OCI-LY3 (cell line): Measurements from ENCODE around the gene DCPS.
"Not testable (repeated sequence)": the region's sequence is repeated elsewhere in the genome, so short reads cannot be mapped to it uniquely, and the experiment has no call there.

Source experiments
- H2AFZ ChIP-seq: fragments of 200-600, 300-600 bp; shearing (Covaris generic); 2 replicates; pipeline ENCODE4 v1.6.0; 2014; ENCODE audit warnings: antibody characterized with exemption, low read depth, low read length
- H3K27ac ChIP-seq: fragments of 200-600, 300-600 bp; sonication (generic); 2 replicates; pipeline ENCODE4 v1.5.1; 2014; ENCODE audit warnings: mild to moderate bottlenecking, low read length, moderate library complexity, mixed read lengths
- H3K27me3 ChIP-seq: fragments of 200-600, 300-600 bp; sonication (generic); 2 replicates; pipeline ENCODE4 v1.6.1; 2014; ENCODE audit warnings: low read depth, low read length, mixed read lengths
- H3K36me3 ChIP-seq: fragments of 200-600, 300-600 bp; sonication (generic); replicated peaks from 2 replicates; pipeline ENCODE3; 2014; ENCODE audit warnings: low read depth, low read length, mixed read lengths
- H3K4me1 ChIP-seq: fragments of 300-600, 200-600 bp; sonication (generic); 2 replicates; pipeline ENCODE4 v1.6.1; 2014; ENCODE audit warnings: low read length, mixed read lengths
- H3K4me2 ChIP-seq: fragments of 200-600, 300-600 bp; sonication (generic); 2 replicates; pipeline ENCODE4 v1.6.1; 2014; ENCODE audit warnings: low read length, mixed read lengths
- H3K4me3 ChIP-seq: fragments of 300-600, 200-600 bp; sonication (generic); 2 replicates; pipeline ENCODE4 v1.5.1; 2014; ENCODE audit warnings: antibody characterized with exemption, mild to moderate bottlenecking, low read length, moderate library complexity
- H3K79me2 ChIP-seq: fragments of 300-600, 200-600 bp; shearing (Covaris generic); 2 replicates; pipeline ENCODE4 v1.6.1; 2014; ENCODE audit warnings: mild to moderate bottlenecking, low read length, mixed read lengths
- H3K9ac ChIP-seq: fragments of 300-600, 200-600 bp; shearing (Covaris generic); 2 replicates; pipeline ENCODE4 v1.6.0; 2014; ENCODE audit warnings: mild to moderate bottlenecking, low read length, moderate library complexity
- H3K9me3 ChIP-seq: fragments of 200-600, 300-600 bp; shearing (Covaris generic); 2 replicates; pipeline ENCODE4 v1.6.1; 2014; ENCODE audit warnings: low read length, mixed read lengths; ENCODE audit not compliant: insufficient read depth
- H4K20me1 ChIP-seq: fragments of 200-600, 300-600 bp; sonication (generic); 2 replicates; pipeline ENCODE4 v1.6.1; 2016; ENCODE audit warnings: low read length, mixed read lengths; ENCODE audit not compliant: insufficient read depth
- EZH2phosphoT487 ChIP-seq: fragments of 200-600 bp; shearing (Covaris generic); IDR thresholded peaks from 2 replicates; pipeline ENCODE4 v1.6.1; 2018; ENCODE audit warnings: antibody characterized with exemption, mixed run types, low read depth
- TF ChIP-seq, protein P1 (sequence below): fragments of 200-600, 300-600 bp; sonication (generic); IDR thresholded peaks from 2 replicates; pipeline ENCODE4 v1.5.1; 2014; ENCODE audit warnings: antibody characterized with exemption, low read length, low read depth

The DCPS gene

DNA sequence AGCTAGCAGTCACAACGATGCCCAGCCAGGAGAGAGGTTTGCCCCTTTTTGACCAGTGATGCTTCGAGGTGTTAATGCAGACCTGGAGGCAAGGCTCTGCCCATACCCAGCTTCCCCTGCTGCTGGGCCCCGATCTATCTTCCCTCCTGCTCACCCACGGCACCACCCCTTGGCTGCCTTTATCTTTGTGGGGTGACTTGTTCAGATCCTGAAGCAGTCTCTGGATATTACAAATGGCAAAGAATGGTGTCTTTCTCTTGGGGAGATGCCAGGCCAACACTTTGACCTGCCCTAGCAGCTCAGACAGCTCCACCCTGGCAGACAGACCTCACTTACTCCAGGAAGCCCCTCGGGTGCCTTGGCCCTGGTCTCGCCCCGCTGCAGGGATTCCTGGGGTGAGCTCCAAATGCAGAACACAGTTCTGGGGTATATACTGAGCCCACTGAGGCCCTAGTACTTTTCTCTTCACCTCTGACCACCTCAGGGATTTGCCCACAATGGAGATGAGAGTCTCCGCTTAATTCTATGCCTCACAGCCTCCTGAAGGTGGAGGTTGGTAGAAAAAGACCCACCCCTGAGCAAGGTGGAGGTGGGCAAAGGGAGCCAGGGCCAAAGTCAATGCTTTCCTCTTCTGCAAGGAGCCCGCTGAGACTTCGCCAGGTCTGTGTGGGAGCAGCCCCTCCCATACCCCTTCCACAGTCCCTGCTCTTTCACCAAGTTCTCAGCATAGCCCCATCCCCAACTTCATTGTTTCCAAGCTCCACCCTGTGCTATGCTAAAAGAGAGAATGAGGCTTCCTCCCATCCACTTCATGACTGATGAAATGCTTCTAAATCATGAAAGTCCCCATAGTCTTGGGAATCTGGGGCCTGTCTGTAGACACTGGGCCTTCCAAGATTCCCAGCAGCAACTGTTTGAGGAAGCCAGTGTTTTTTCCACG lies 40.6 kb downstream of the DCPS start:
- no peaks in the 10 kb centered on the region for H3K27me3 ChIP-seq
- no peak overlapping the region for H2AFZ ChIP-seq
- no peak overlapping the region for H3K27ac ChIP-seq
- H3K79me2 ChIP-seq: peaks cover 18% of the 10 kb centered on the region
- no peaks in the 10 kb centered on the region for H4K20me1 ChIP-seq
- H3K9ac ChIP-seq: no peak overlapping the region
- H3K4me1 ChIP-seq: peaks cover 18% of the 10 kb centered on the region
- no peak overlapping the region for H3K4me3 ChIP-seq
- TF ChIP-seq EZH2phosphoT487: no peak
- TF ChIP-seq, protein P1, sequence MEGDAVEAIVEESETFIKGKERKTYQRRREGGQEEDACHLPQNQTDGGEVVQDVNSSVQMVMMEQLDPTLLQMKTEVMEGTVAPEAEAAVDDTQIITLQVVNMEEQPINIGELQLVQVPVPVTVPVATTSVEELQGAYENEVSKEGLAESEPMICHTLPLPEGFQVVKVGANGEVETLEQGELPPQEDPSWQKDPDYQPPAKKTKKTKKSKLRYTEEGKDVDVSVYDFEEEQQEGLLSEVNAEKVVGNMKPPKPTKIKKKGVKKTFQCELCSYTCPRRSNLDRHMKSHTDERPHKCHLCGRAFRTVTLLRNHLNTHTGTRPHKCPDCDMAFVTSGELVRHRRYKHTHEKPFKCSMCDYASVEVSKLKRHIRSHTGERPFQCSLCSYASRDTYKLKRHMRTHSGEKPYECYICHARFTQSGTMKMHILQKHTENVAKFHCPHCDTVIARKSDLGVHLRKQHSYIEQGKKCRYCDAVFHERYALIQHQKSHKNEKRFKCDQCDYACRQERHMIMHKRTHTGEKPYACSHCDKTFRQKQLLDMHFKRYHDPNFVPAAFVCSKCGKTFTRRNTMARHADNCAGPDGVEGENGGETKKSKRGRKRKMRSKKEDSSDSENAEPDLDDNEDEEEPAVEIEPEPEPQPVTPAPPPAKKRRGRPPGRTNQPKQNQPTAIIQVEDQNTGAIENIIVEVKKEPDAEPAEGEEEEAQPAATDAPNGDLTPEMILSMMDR: no peak
- H3K4me2 ChIP-seq: no peak overlapping the region
- H3K9me3 ChIP-seq: no peaks in the 10 kb centered on the region
- peaks cover 59% of the 10 kb centered on the region for H3K36me3 ChIP-seq

DNA sequence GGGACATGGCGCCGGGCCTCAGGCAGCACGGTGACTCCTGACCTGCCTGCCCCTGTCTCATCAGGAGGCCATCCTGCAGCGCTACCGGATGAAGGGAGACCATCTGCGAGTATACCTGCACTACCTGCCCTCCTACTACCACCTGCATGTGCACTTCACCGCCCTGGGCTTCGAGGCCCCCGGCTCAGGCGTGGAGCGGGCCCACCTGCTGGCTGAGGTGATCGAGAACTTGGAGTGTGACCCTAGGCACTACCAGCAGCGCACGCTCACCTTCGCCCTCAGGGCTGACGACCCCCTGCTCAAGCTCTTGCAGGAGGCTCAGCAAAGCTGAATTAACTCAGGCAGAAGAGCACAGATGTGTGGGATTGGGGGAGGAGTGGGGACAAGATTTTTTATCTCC lies 41.4 kb downstream of the DCPS start:
- TF ChIP-seq, protein P1: no peak
- no peak for TF ChIP-seq EZH2phosphoT487
- Histone ChIP-seq H3K9me3 (no peaks in the 10 kb centered on the region), H3K4me3 (no peak overlapping the region), H2AFZ (no peak overlapping the region), H3K4me2 (no peak overlapping the region), H4K20me1 (no peaks in the 10 kb centered on the region), H3K4me1 (peaks cover 9% of the 10 kb centered on the region; the same call in 1 of the 2 replicates), H3K79me2 (peaks cover 17% of the 10 kb centered on the region), H3K36me3 (peaks cover 58% of the 10 kb centered on the region), H3K27me3 (no peaks in the 10 kb centered on the region), H3K9ac (no peak overlapping the region), H3K27ac (no peak overlapping the region)

GRCh38 chr11:126345759-126346585 lies 42.1 kb downstream of the DCPS start:
- Histone ChIP-seq H2AFZ (no peak overlapping the region), H4K20me1 (no peaks in the 10 kb centered on the region), H3K4me2 (no peak overlapping the region), H3K27me3 (no peaks in the 10 kb centered on the region), H3K36me3 (peaks cover 59% of the 10 kb centered on the region), H3K9me3 (no peaks in the 10 kb centered on the region), H3K9ac (no peak overlapping the region), H3K4me3 (no peak overlapping the region), H3K27ac (peak overlapping the region; percentile 32; the same call in 1 of the 2 replicates), H3K79me2 (peaks cover 24% of the 10 kb centered on the region), H3K4me1 (peaks cover 2% of the 10 kb centered on the region; the same call in 1 of the 2 replicates)
- no peak for TF ChIP-seq EZH2phosphoT487
- TF ChIP-seq, protein P1: no peak

- TF ChIP-seq EZH2phosphoT487: no peak
- TF ChIP-seq, protein P1: no peak
- Histone ChIP-seq H2AFZ (no peak overlapping the region), H3K79me2 (peaks cover 30% of the 10 kb centered on the region), H3K27ac (0 out of 2 replicates have a peak overlapping the region, but pooled peaks have one; percentile 32), H4K20me1 (no peaks in the 10 kb centered on the region), H3K4me3 (no peak overlapping the region), H3K4me2 (no peak overlapping the region), H3K4me1 (no peaks in the 10 kb centered on the region; the same call in 1 of the 2 replicates), H3K27me3 (no peaks in the 10 kb centered on the region), H3K9ac (no peak overlapping the region), H3K9me3 (no peaks in the 10 kb centered on the region), H3K36me3 (peaks cover 57% of the 10 kb centered on the region)
These were observed 42.7 kb downstream of the DCPS start for GRCh38 chr11:126346586-126346940.

- not testable (repeated sequence) for H3K4me1 ChIP-seq, H4K20me1 ChIP-seq, H3K27ac ChIP-seq, H3K27me3 ChIP-seq, H3K9ac ChIP-seq, H2AFZ ChIP-seq, H3K4me3 ChIP-seq, H3K9me3 ChIP-seq, H3K4me2 ChIP-seq
- Histone ChIP-seq H3K79me2 (peaks cover 34% of the 10 kb centered on the region), H3K36me3 (peaks cover 55% of the 10 kb centered on the region)
These were observed 43.1 kb downstream of the DCPS start for GRCh38 chr11:126346946-126347345.
